Neuron (in vitro differentiated cells): ENCODE measurements around the gene AKAP11.
"Not testable (repeated sequence)": the region's sequence is repeated elsewhere in the genome, so short reads cannot be mapped to it uniquely, and the experiment has no call there.

Source experiments
- H2AFZ ChIP-seq: one replicate; pipeline ENCODE4 v1.6.1; 2013; ENCODE audit warnings: low read depth, mild to moderate bottlenecking, inconsistent platforms, low read length, moderate library complexity
- H3K27me3 ChIP-seq: one replicate; pipeline ENCODE4 v1.6.1; 2013; ENCODE audit warnings: low read length; ENCODE audit not compliant: insufficient read depth
- H3K36me3 ChIP-seq: one replicate; pipeline ENCODE4 v1.6.1; 2013; ENCODE audit warnings: low read length; ENCODE audit not compliant: insufficient read depth
- H3K4me1 ChIP-seq: one replicate; pipeline ENCODE4 v1.6.1; 2013; ENCODE audit warnings: low read length; ENCODE audit not compliant: insufficient read depth
- H3K4me3 ChIP-seq: 2 replicates; pipeline ENCODE4 v1.5.1; 2013; ENCODE audit warnings: mild to moderate bottlenecking, low read length, moderate library complexity
- H3K9me3 ChIP-seq: one replicate; pipeline ENCODE4 v1.6.1; 2013; ENCODE audit warnings: low read length

Gene AKAP11

GRCh38 chr13:42272115-42272803 lies at the start of gene AKAP11:
Gene AKAP11, plus strand, starts transcription at chr13:42272152. Its CDS starts 14,197 bp downstream, at chr13:42286349.
- H3K4me1 ChIP-seq = peaks cover 15% of the 10 kb centered on the region
- H2AFZ ChIP-seq = peak within 1 kb of the TSS; percentile 87
- H3K9me3 ChIP-seq = no peaks in the 10 kb centered on the region
- no peaks in the 10 kb centered on the region for H3K27me3 ChIP-seq
- H3K36me3 ChIP-seq = no peaks in the 10 kb centered on the region
- peak within 1 kb of the TSS; percentile 98 for H3K4me3 ChIP-seq

- Histone ChIP-seq H2AFZ (no peak overlapping the region), H3K9me3 (no peaks in the 10 kb centered on the region), H3K27me3 (no peaks in the 10 kb centered on the region), H3K4me1 (peaks cover 7% of the 10 kb centered on the region), H3K4me3 (no peak overlapping the region), H3K36me3 (peaks cover 5% of the 10 kb centered on the region)
Measured at GRCh38 chr13:42223681-42224080, 48.3 kb upstream of the AKAP11 start.

- Histone ChIP-seq H3K9me3 (no peaks in the 10 kb centered on the region), H3K27me3 (no peaks in the 10 kb centered on the region), H3K4me1 (peaks cover 7% of the 10 kb centered on the region), H3K4me3 (no peak overlapping the region), H3K36me3 (peaks cover 5% of the 10 kb centered on the region), H2AFZ (no peak overlapping the region)
Measured at GRCh38 chr13:42225051-42225450, 46.9 kb upstream of the AKAP11 start.

- not testable (repeated sequence) for H3K9me3 ChIP-seq, H3K27me3 ChIP-seq, H2AFZ ChIP-seq, H3K4me1 ChIP-seq, H3K36me3 ChIP-seq, H3K4me3 ChIP-seq
Measured at GRCh38 chr13:42226759-42227158, 45.2 kb upstream of the AKAP11 start.

- no peak overlapping the region for H2AFZ ChIP-seq
- no peak overlapping the region for H3K4me3 ChIP-seq
- peaks cover 3% of the 10 kb centered on the region for H3K36me3 ChIP-seq
- H3K4me1 ChIP-seq = no peaks in the 10 kb centered on the region
- H3K9me3 ChIP-seq = no peaks in the 10 kb centered on the region
- no peaks in the 10 kb centered on the region for H3K27me3 ChIP-seq
Measured at GRCh38 chr13:42228527-42228926, 43.4 kb upstream of the AKAP11 start.

- H3K27me3 ChIP-seq = no peaks in the 10 kb centered on the region
Measured at GRCh38 chr13:42229287-42229686, 42.7 kb upstream of the AKAP11 start.

GRCh38 chr13:42232671-42233070 lies 39.3 kb upstream of the AKAP11 start:
- Histone ChIP-seq H3K36me3 (no peaks in the 10 kb centered on the region), H2AFZ (no peak overlapping the region), H3K4me1 (no peaks in the 10 kb centered on the region), H3K27me3 (no peaks in the 10 kb centered on the region), H3K4me3 (no peak overlapping the region), H3K9me3 (no peaks in the 10 kb centered on the region)

More at GRCh38 chr13:42229287-42229686, 42.7 kb upstream of the AKAP11 start:
- no peak overlapping the region for H3K4me3 ChIP-seq
- no peaks in the 10 kb centered on the region for H3K4me1 ChIP-seq
- peaks cover 3% of the 10 kb centered on the region for H3K36me3 ChIP-seq
- no peak overlapping the region for H2AFZ ChIP-seq
- H3K9me3 ChIP-seq = no peaks in the 10 kb centered on the region

- H3K27me3 ChIP-seq = no peaks in the 10 kb centered on the region
- H3K9me3 ChIP-seq = no peaks in the 10 kb centered on the region
- H2AFZ ChIP-seq = no peak overlapping the region
- no peaks in the 10 kb centered on the region for H3K36me3 ChIP-seq
- no peaks in the 10 kb centered on the region for H3K4me1 ChIP-seq
- H3K4me3 ChIP-seq = no peak overlapping the region
Measured at GRCh38 chr13:42233726-42234125, 38.2 kb upstream of the AKAP11 start.

- Histone ChIP-seq H3K4me3 (no peak overlapping the region), H3K9me3 (no peaks in the 10 kb centered on the region), H3K27me3 (no peaks in the 10 kb centered on the region), H2AFZ (no peak overlapping the region), H3K4me1 (peaks cover 9% of the 10 kb centered on the region), H3K36me3 (no peaks in the 10 kb centered on the region)
Measured at GRCh38 chr13:42239161-42239560, 32.8 kb upstream of the AKAP11 start.

- H3K36me3 ChIP-seq = no peaks in the 10 kb centered on the region
- peaks cover 9% of the 10 kb centered on the region for H3K4me1 ChIP-seq
- H3K4me3 ChIP-seq = no peak overlapping the region
- H3K27me3 ChIP-seq = no peaks in the 10 kb centered on the region
- H3K9me3 ChIP-seq = no peaks in the 10 kb centered on the region
- no peak overlapping the region for H2AFZ ChIP-seq
Measured at GRCh38 chr13:42239644-42240043, 32.3 kb upstream of the AKAP11 start.

- H3K9me3 ChIP-seq = no peaks in the 10 kb centered on the region
- no peak overlapping the region for H2AFZ ChIP-seq
- H3K4me3 ChIP-seq = no peak overlapping the region
- H3K27me3 ChIP-seq = no peaks in the 10 kb centered on the region
- no peaks in the 10 kb centered on the region for H3K4me1 ChIP-seq
- H3K36me3 ChIP-seq = no peaks in the 10 kb centered on the region
Measured at GRCh38 chr13:42246541-42246940, 25.4 kb upstream of the AKAP11 start.

GRCh38 chr13:42247883-42248282 lies 24.1 kb upstream of the AKAP11 start:
- no peak overlapping the region for H3K4me3 ChIP-seq
- H3K9me3 ChIP-seq = no peaks in the 10 kb centered on the region
- no peaks in the 10 kb centered on the region for H3K4me1 ChIP-seq
- no peak overlapping the region for H2AFZ ChIP-seq
- no peaks in the 10 kb centered on the region for H3K27me3 ChIP-seq
- H3K36me3 ChIP-seq = no peaks in the 10 kb centered on the region

GRCh38 chr13:42255886-42256285 lies 16.1 kb upstream of the AKAP11 start:
- no peaks in the 10 kb centered on the region for H3K9me3 ChIP-seq

GRCh38 chr13:42258747-42259146 lies 13.2 kb upstream of the AKAP11 start:
- no peaks in the 10 kb centered on the region for H3K27me3 ChIP-seq
- H3K4me3 ChIP-seq = no peak overlapping the region
- H3K9me3 ChIP-seq = no peaks in the 10 kb centered on the region
- H3K4me1 ChIP-seq = no peaks in the 10 kb centered on the region
- no peak overlapping the region for H2AFZ ChIP-seq
- no peaks in the 10 kb centered on the region for H3K36me3 ChIP-seq

More at GRCh38 chr13:42255886-42256285, 16.1 kb upstream of the AKAP11 start:
- Histone ChIP-seq H3K4me1 (no peaks in the 10 kb centered on the region), H3K27me3 (no peaks in the 10 kb centered on the region), H3K4me3 (no peak overlapping the region), H3K36me3 (no peaks in the 10 kb centered on the region), H2AFZ (no peak overlapping the region)
